Osteocyte (in vitro differentiated cells): ENCODE results near the gene APBA2. TPM values are rescaled to one million over a fixed set of nuclear protein-coding genes. Genes with fewer than 3 reads are reported as not detected.

ENCODE experiments used
- DNase-seq: peaks from one replicate; pipeline ENCODE4 v3.0.0; 2021; ENCODE audit warnings: mixed read lengths; ENCODE audit not compliant: unreplicated experiment; ENCODE audit errors: extremely low spot score
- H3K27ac Mint-ChIP-seq: one replicate; pipeline ENCODE4 v1.8.0; 2021; ENCODE audit warnings: mild to moderate bottlenecking, mixed read lengths; ENCODE audit not compliant: unreplicated experiment
- H3K27me3 Mint-ChIP-seq: one replicate; pipeline ENCODE4 v1.8.0; 2021; ENCODE audit warnings: mixed read lengths; ENCODE audit not compliant: unreplicated experiment
- H3K36me3 Mint-ChIP-seq: one replicate; pipeline ENCODE4 v1.8.0; 2021; ENCODE audit warnings: mixed read lengths; ENCODE audit not compliant: unreplicated experiment
- H3K4me1 Mint-ChIP-seq: one replicate; pipeline ENCODE4 v1.8.0; 2021; ENCODE audit warnings: mixed read lengths; ENCODE audit not compliant: unreplicated experiment
- H3K4me3 Mint-ChIP-seq: one replicate; pipeline ENCODE4 v1.8.0; 2021; ENCODE audit warnings: mild to moderate bottlenecking, moderate library complexity, mixed read lengths; ENCODE audit not compliant: unreplicated experiment
- H3K9me3 Mint-ChIP-seq: one replicate; pipeline ENCODE4 v1.8.0; 2021; ENCODE audit warnings: mixed read lengths; ENCODE audit not compliant: unreplicated experiment
- CTCF ChIP-seq: fragments of 200-600 bp; sonication (generic); IDR thresholded peaks from 2 replicates; pipeline ENCODE4 v1.5.0; 2021; ENCODE audit warnings: antibody characterized with exemption, mild to moderate bottlenecking, moderate library complexity
- total RNA-seq: library from RNA; stranded (reverse); gene quantifications from 2 replicates; pipeline ENCODE4 v1.2.1, GENCODE V29; 2021

Gene APBA2
- total RNA-seq, 1 donor from 2014 or later = 23.5 TPM

DNA sequence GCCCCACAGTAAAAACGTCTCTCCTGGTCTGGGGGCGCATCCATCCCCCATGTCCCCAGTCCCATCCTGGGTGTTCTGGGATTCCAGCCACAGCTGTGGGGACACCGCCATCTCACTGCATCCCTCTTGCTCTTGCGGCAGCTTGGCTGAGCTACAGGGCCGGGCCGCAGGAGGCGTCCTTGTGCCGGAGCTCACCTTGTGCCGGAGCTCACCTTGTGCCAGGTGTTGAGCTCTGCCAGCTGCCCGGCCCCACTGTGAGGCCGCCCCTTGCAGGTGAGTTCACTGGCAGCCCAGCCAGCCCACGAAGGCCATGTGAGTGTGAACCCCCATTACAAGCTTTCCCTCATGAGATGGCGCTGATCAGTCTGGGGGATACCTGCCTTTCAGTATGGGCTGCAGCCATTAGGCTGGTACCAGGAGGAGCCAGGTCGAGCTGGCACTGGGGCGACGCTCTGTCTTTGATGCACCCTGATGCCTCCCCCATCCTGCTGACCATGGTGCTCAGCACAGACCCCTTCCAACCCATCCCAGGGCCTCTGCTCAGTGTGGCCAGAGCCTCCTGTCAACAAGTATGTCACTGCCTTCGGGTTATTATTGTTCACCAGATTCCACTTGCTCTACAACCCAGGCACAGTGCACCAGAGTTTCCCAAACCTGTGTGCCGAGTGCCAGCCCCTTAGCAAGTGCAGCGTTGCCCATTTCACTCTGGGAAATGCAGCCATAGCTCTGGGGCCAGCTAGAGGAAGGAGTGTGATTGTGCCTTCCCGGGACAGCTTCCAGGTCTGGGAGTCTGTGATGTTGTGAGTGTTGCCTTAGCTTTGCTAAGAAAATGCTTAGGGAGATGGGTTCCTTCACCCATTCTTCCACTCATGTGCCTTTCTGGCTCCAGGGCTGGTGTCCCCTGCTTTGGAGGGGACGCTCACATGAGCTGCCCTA lies 105.7 kb downstream of the APBA2 start:
- TF ChIP-seq CTCF = no peak
- no peaks in the 10 kb centered on the region for H3K9me3 Mint-ChIP-seq
- peaks cover 13% of the 10 kb centered on the region for H3K4me1 Mint-ChIP-seq
- H3K27ac Mint-ChIP-seq = no peak overlapping the region
- no peaks in the 10 kb centered on the region for H3K27me3 Mint-ChIP-seq
- no peak overlapping the region for H3K4me3 Mint-ChIP-seq
- no peak for DNase-seq
- H3K36me3 Mint-ChIP-seq = no peaks in the 10 kb centered on the region

DNA sequence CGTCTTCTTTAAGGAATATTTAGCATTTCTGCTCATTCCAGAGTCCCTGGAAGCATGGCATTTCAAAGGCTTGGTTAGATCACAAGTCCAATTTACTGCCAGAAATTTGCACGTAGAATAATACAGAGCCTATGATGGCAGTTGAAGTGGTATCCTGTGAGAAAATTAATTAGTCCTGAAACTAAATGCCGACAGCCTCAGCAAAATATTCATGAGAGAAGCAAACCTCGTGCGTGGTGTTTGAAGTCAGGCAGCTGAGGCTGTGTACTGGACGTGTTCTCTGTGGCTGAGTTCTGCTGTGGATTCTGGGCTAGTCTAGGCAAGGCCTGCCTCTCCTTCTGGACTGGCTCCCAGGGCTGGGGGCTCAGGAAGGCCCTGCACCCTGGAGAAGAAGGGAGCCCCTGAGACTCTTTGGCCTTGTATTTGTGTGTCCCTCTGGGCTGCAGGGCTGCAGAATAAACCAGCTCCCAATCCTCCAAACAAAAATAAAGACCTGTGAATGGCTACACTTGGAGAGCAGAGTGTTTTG lies 106.6 kb downstream of the APBA2 start:
- H3K27ac Mint-ChIP-seq = no peak overlapping the region
- peaks cover 13% of the 10 kb centered on the region for H3K4me1 Mint-ChIP-seq
- H3K36me3 Mint-ChIP-seq = no peaks in the 10 kb centered on the region
- TF ChIP-seq CTCF = no peak
- no peak for DNase-seq
- H3K9me3 Mint-ChIP-seq = no peaks in the 10 kb centered on the region
- no peak overlapping the region for H3K4me3 Mint-ChIP-seq
- H3K27me3 Mint-ChIP-seq = no peaks in the 10 kb centered on the region

GRCh38 chr15:28993051-28993719 lies 107.4 kb downstream of the APBA2 start:
- no peaks in the 10 kb centered on the region for H3K27me3 Mint-ChIP-seq

DNA sequence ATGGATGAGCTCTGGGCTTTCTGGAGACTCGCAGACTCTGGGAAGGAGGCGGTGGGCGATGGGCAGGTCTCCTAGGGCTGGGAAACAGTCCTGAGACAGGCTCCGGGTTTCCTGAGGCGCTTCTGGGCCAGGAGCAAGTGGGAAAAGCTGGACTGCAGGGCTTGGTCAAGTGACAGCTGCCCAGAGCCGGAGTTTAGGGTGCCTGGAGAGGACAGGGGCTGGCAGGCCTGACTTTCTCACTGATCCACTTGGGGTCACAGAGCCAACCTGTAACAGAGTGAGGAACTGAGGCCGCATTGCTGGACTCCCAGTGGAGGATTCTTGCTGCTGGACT lies 107.9 kb downstream of the APBA2 start:
- no peaks in the 10 kb centered on the region for H3K27me3 Mint-ChIP-seq
- H3K27ac Mint-ChIP-seq = peak overlapping the region; percentile 36
- DNase-seq = no peak
- TF ChIP-seq CTCF = no peak
- peaks cover 3% of the 10 kb centered on the region for H3K36me3 Mint-ChIP-seq
- H3K4me3 Mint-ChIP-seq = no peak overlapping the region
- no peaks in the 10 kb centered on the region for H3K9me3 Mint-ChIP-seq
- peaks cover 13% of the 10 kb centered on the region for H3K4me1 Mint-ChIP-seq

More at GRCh38 chr15:28993051-28993719, 107.4 kb downstream of the APBA2 start:
- no peak for TF ChIP-seq CTCF
- H3K36me3 Mint-ChIP-seq = no peaks in the 10 kb centered on the region
- no peaks in the 10 kb centered on the region for H3K9me3 Mint-ChIP-seq
- H3K4me1 Mint-ChIP-seq = peaks cover 13% of the 10 kb centered on the region
- DNase-seq = no peak
- H3K4me3 Mint-ChIP-seq = no peak overlapping the region
- peak overlapping the region; percentile 36 for H3K27ac Mint-ChIP-seq
